Measurements from ENCODE around the gene CACNA1C.

CACNA1C gene

GRCh38 chr12:2374092-2374906, 321.5 kb downstream of the CACNA1C start:
- no peak overlapping the region for H3K4me2 ChIP-seq (ENCODE audit: insufficient read depth, low read length)
- ATAC-seq (ENCODE audit: insufficient read depth, low read depth), result no peak
- H3K36me3 ChIP-seq (ENCODE audit: insufficient read depth, low read length), result no peaks in the 10 kb centered on the region
- no peaks in the 10 kb centered on the region for H3K4me1 ChIP-seq (ENCODE audit: insufficient read depth, low read length)
- H2AFZ ChIP-seq (ENCODE audit: low read depth, low read length), result no peak overlapping the region
- H3K9me3 ChIP-seq (ENCODE audit: insufficient read depth, low read length, severe bottlenecking), result no peaks in the 10 kb centered on the region
- DNase-seq, result no peak
- no peak for TF ChIP-seq EZH2 (IDR thresholded peaks at IDR 0.05; ENCODE audit: borderline replicate concordance, low read depth, low read length, severe bottlenecking)
- no peak overlapping the region for H3K27ac ChIP-seq (ENCODE audit: low read length)
- no peaks in the 10 kb centered on the region for H3K79me2 ChIP-seq (ENCODE audit: insufficient read depth, low read length)
- H3K9ac ChIP-seq (ENCODE audit: low read depth, low read length), result no peak overlapping the region
- no peak overlapping the region for H3K4me3 ChIP-seq (ENCODE audit: low read depth in 1 of 2, low read length in 2 of 2)
- H3K27me3 ChIP-seq (ENCODE audit: insufficient read depth, low read length, poor library complexity), result peaks cover 18% of the 10 kb centered on the region
- H4K20me1 ChIP-seq (ENCODE audit: insufficient read depth, low read length), result no peaks in the 10 kb centered on the region; the same call in 1 of the 2 replicates

GRCh38 chr12:2375871-2376270, 323.1 kb downstream of the CACNA1C start:
- Histone ChIP-seq H3K27ac (ENCODE audit: low read length) (no peak overlapping the region), H3K4me1 (ENCODE audit: insufficient read depth, low read length) (no peaks in the 10 kb centered on the region), H3K9me3 (ENCODE audit: insufficient read depth, low read length, severe bottlenecking) (no peaks in the 10 kb centered on the region), H3K4me3 (ENCODE audit: low read depth in 1 of 2, low read length in 2 of 2) (no peak overlapping the region), H3K9ac (ENCODE audit: low read depth, low read length) (no peak overlapping the region), H2AFZ (ENCODE audit: low read depth, low read length) (no peak overlapping the region), H3K36me3 (ENCODE audit: insufficient read depth, low read length) (no peaks in the 10 kb centered on the region), H3K79me2 (ENCODE audit: insufficient read depth, low read length) (no peaks in the 10 kb centered on the region), H3K27me3 (ENCODE audit: insufficient read depth, low read length, poor library complexity) (peaks cover 17% of the 10 kb centered on the region), H4K20me1 (ENCODE audit: insufficient read depth, low read length) (no peaks in the 10 kb centered on the region; the same call in 1 of the 2 replicates), H3K4me2 (ENCODE audit: insufficient read depth, low read length) (no peak overlapping the region)
- TF ChIP-seq CTCF (IDR thresholded peaks at IDR 0.05; ENCODE audit: borderline replicate concordance, extremely low read depth, low read length, poor library complexity, severe bottlenecking) (no peak), EZH2 (IDR thresholded peaks at IDR 0.05; ENCODE audit: borderline replicate concordance, low read depth, low read length, severe bottlenecking) (no peak)
- ATAC-seq (ENCODE audit: insufficient read depth, low read depth) (no peak), DNase-seq (no peak)

- TF ChIP-seq CTCF (IDR thresholded peaks at IDR 0.05; ENCODE audit: borderline replicate concordance, extremely low read depth, low read length, poor library complexity, severe bottlenecking), result no peak
- TF ChIP-seq EZH2 (IDR thresholded peaks at IDR 0.05; ENCODE audit: borderline replicate concordance, low read depth, low read length, severe bottlenecking), result no peak
- ATAC-seq (ENCODE audit: insufficient read depth, low read depth), result no peak
- Histone ChIP-seq H3K79me2 (ENCODE audit: insufficient read depth, low read length) (no peaks in the 10 kb centered on the region), H2AFZ (ENCODE audit: low read depth, low read length) (no peak overlapping the region), H3K27ac (ENCODE audit: low read length) (no peak overlapping the region), H3K4me1 (ENCODE audit: insufficient read depth, low read length) (no peaks in the 10 kb centered on the region), H4K20me1 (ENCODE audit: insufficient read depth, low read length) (no peaks in the 10 kb centered on the region; the same call in 1 of the 2 replicates), H3K4me3 (ENCODE audit: low read depth in 1 of 2, low read length in 2 of 2) (no peak overlapping the region), H3K9me3 (ENCODE audit: insufficient read depth, low read length, severe bottlenecking) (no peaks in the 10 kb centered on the region), H3K36me3 (ENCODE audit: insufficient read depth, low read length) (no peaks in the 10 kb centered on the region), H3K4me2 (ENCODE audit: insufficient read depth, low read length) (no peak overlapping the region), H3K9ac (ENCODE audit: low read depth, low read length) (no peak overlapping the region), H3K27me3 (ENCODE audit: insufficient read depth, low read length, poor library complexity) (peaks cover 14% of the 10 kb centered on the region)
- no peak for DNase-seq
These were observed 324.3 kb downstream of the CACNA1C start for GRCh38 chr12:2376908-2377657.

GRCh38 chr12:2378835-2379330, 326.1 kb downstream of the CACNA1C start:
- TF ChIP-seq CTCF (IDR thresholded peaks at IDR 0.05; ENCODE audit: borderline replicate concordance, extremely low read depth, low read length, poor library complexity, severe bottlenecking) (no peak), EZH2 (IDR thresholded peaks at IDR 0.05; ENCODE audit: borderline replicate concordance, low read depth, low read length, severe bottlenecking) (no peak)
- no peak for ATAC-seq (ENCODE audit: insufficient read depth, low read depth)

More at GRCh38 chr12:2378835-2379330, 326.1 kb downstream of the CACNA1C start:
- peaks cover 15% of the 10 kb centered on the region for H3K27me3 ChIP-seq (ENCODE audit: insufficient read depth, low read length, poor library complexity)
- H3K36me3 ChIP-seq (ENCODE audit: insufficient read depth, low read length), result no peaks in the 10 kb centered on the region
- no peak overlapping the region for H3K4me2 ChIP-seq (ENCODE audit: insufficient read depth, low read length)
- no peaks in the 10 kb centered on the region for H3K79me2 ChIP-seq (ENCODE audit: insufficient read depth, low read length)
- no peak overlapping the region for H2AFZ ChIP-seq (ENCODE audit: low read depth, low read length)
- no peak overlapping the region for H3K27ac ChIP-seq (ENCODE audit: low read length)
- no peak overlapping the region for H3K4me3 ChIP-seq (ENCODE audit: low read depth in 1 of 2, low read length in 2 of 2)
- H3K9ac ChIP-seq (ENCODE audit: low read depth, low read length), result no peak overlapping the region
- no peaks in the 10 kb centered on the region for H3K4me1 ChIP-seq (ENCODE audit: insufficient read depth, low read length)
- H3K9me3 ChIP-seq (ENCODE audit: insufficient read depth, low read length, severe bottlenecking), result no peaks in the 10 kb centered on the region
- no peak for DNase-seq
- H4K20me1 ChIP-seq (ENCODE audit: insufficient read depth, low read length), result no peaks in the 10 kb centered on the region; the same call in 1 of the 2 replicates

Data from DND-41 (cell line).